Neural progenitor cell (in vitro differentiated cells): ENCODE measurements around the gene ZNF689. TPM values are rescaled to one million over a fixed set of nuclear protein-coding genes. Genes with fewer than 3 reads are reported as not detected.

Experiments
- DNase-seq: peaks from one replicate; pipeline ENCODE4 v3.0.0-alpha.2; 2016; ENCODE audit warnings: low spot score
- H2AFZ ChIP-seq: fragments of 200-600 bp; sonication (generic); replicated peaks from 2 replicates; pipeline ENCODE4 v1.6.1; 2016; ENCODE audit warnings: antibody characterized with exemption
- H3F3A ChIP-seq: fragments of 200-600 bp; sonication (generic); 2 replicates; pipeline ENCODE4 v1.6.1; 2016; ENCODE audit warnings: antibody characterized with exemption, low read depth
- H3K27ac ChIP-seq: fragments of 200-600 bp; sonication (generic); 2 replicates; pipeline ENCODE4 v1.5.1; 2016; ENCODE audit warnings: mild to moderate bottlenecking
- H3K27me3 ChIP-seq: fragments of 200-600 bp; sonication (generic); 2 replicates; pipeline ENCODE4 v1.6.1; 2016; ENCODE audit warnings: mild to moderate bottlenecking, moderate library complexity
- H3K36me3 ChIP-seq: fragments of 200-600 bp; sonication (generic); 2 replicates; pipeline ENCODE4 v1.5.1; 2016
- H3K4me1 ChIP-seq: fragments of 200-600 bp; sonication (generic); 2 replicates; pipeline ENCODE4 v1.6.1; 2016; ENCODE audit warnings: mixed run types
- H3K4me2 ChIP-seq: fragments of 200-600 bp; sonication (generic); 2 replicates; pipeline ENCODE4 v1.6.1; 2016
- H3K4me3 ChIP-seq: fragments of 200-600 bp; sonication (generic); 2 replicates; pipeline ENCODE4 v1.5.1; 2016
- H3K79me2 ChIP-seq: fragments of 200-600 bp; sonication (generic); 2 replicates; pipeline ENCODE4 v1.6.1; 2016; ENCODE audit warnings: low read depth
- H3K9ac ChIP-seq: fragments of 200-600 bp; sonication (generic); 2 replicates; pipeline ENCODE4 v1.6.1; 2016
- H3K9me3 ChIP-seq: fragments of 200-600 bp; sonication (generic); 2 replicates; pipeline ENCODE4 v1.5.1; 2016; ENCODE audit warnings: low read depth
- H4K20me1 ChIP-seq: fragments of 200-600 bp; sonication (generic); 2 replicates; pipeline ENCODE4 v1.6.1; 2016; ENCODE audit warnings: low read depth
- H3K27ac Mint-ChIP-seq: 3 replicates; pipeline ENCODE4 v1.8.0; 2021; ENCODE audit warnings: mixed read lengths
- H3K27me3 Mint-ChIP-seq: 2 replicates; pipeline ENCODE4 v1.8.0; 2022; ENCODE audit warnings: low read depth, mild to moderate bottlenecking, inconsistent platforms, moderate library complexity, mixed read lengths; ENCODE audit not compliant: insufficient read depth
- H3K36me3 Mint-ChIP-seq: 3 replicates; pipeline ENCODE4 v1.8.0; 2021; ENCODE audit warnings: mixed read lengths
- H3K4me1 Mint-ChIP-seq: 3 replicates; pipeline ENCODE4 v1.8.0; 2021; ENCODE audit warnings: mixed read lengths
- H3K4me3 Mint-ChIP-seq: 3 replicates; pipeline ENCODE4 v1.8.0; 2021; ENCODE audit warnings: mild to moderate bottlenecking, moderate library complexity, mixed read lengths
- H3K9me3 Mint-ChIP-seq: 3 replicates; pipeline ENCODE4 v1.8.0; 2020; ENCODE audit warnings: mixed read lengths
- EZH2 ChIP-seq: fragments of 200-600 bp; sonication (generic); IDR thresholded peaks from 2 replicates; pipeline ENCODE4 v1.6.1; 2017; ENCODE audit warnings: antibody characterized with exemption, mild to moderate bottlenecking, moderate library complexity
- EZH2phosphoT487 ChIP-seq: fragments of 200-600 bp; sonication (generic); IDR thresholded peaks from 2 replicates; pipeline ENCODE4 v1.6.1; 2017; ENCODE audit warnings: antibody characterized with exemption
- total RNA-seq: library from RNA; depleted of rRNA; stranded (reverse); fragments of >200 nt; gene quantifications from 2 replicates; pipeline ENCODE4 v1.2.3, GENCODE V29; 2015; ENCODE audit warnings: low replicate concordance
- TF ChIP-seq, protein P1 (sequence below): fragments of 200-600 bp; sonication (generic); IDR thresholded peaks from 2 replicates; pipeline ENCODE4 v1.5.1; 2017; ENCODE audit warnings: antibody characterized with exemption, mild to moderate bottlenecking

Gene ZNF689
- total RNA-seq, 1 donor from 2014 or later, result 9.2 TPM

DNA sequence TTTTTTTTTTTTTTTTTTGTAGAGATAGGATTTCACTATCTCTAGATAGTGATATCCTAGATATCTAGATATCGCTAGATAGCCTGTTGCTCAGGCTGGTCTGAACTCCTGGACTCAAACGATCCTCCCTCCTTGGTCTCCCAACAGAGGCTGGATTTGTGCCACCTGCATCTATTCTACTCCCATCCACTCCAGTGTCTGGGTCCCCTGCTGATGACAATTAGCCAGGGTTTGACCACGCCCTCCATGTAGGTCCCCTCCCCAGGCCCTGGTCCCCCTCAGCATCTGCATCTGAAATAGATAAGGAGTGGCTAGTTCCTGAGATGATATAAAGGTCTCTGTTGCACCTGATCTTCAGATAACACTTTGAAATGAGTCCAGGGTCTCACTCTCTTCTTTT is 40.9 kb downstream of the ZNF689 start:
- Histone ChIP-seq H3K4me3 (no peak overlapping the region), H3K4me1 (peaks cover 10% of the 10 kb centered on the region), H3K4me2 (no peak overlapping the region), H2AFZ (no peak overlapping the region), H4K20me1 (peaks cover 3% of the 10 kb centered on the region), H3K36me3 (no peaks in the 10 kb centered on the region), H3K79me2 (no peaks in the 10 kb centered on the region), H3K9me3 (no peaks in the 10 kb centered on the region), H3K27me3 (no peaks in the 10 kb centered on the region), H3K27ac (no peak overlapping the region), H3F3A (peaks cover 32% of the 10 kb centered on the region), H3K9ac (no peak overlapping the region)
- TF ChIP-seq, protein P1, sequence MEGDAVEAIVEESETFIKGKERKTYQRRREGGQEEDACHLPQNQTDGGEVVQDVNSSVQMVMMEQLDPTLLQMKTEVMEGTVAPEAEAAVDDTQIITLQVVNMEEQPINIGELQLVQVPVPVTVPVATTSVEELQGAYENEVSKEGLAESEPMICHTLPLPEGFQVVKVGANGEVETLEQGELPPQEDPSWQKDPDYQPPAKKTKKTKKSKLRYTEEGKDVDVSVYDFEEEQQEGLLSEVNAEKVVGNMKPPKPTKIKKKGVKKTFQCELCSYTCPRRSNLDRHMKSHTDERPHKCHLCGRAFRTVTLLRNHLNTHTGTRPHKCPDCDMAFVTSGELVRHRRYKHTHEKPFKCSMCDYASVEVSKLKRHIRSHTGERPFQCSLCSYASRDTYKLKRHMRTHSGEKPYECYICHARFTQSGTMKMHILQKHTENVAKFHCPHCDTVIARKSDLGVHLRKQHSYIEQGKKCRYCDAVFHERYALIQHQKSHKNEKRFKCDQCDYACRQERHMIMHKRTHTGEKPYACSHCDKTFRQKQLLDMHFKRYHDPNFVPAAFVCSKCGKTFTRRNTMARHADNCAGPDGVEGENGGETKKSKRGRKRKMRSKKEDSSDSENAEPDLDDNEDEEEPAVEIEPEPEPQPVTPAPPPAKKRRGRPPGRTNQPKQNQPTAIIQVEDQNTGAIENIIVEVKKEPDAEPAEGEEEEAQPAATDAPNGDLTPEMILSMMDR, result no peak
- no peak for TF ChIP-seq EZH2phosphoT487
- TF ChIP-seq EZH2, result no peak
- H3K36me3 Mint-ChIP-seq, result no peaks in the 10 kb centered on the region
- no peak for DNase-seq
- H3K4me3 Mint-ChIP-seq, result no peak overlapping the region
- peaks cover 17% of the 10 kb centered on the region for H3K4me1 Mint-ChIP-seq
- no peaks in the 10 kb centered on the region for H3K9me3 Mint-ChIP-seq
- peaks cover 9% of the 10 kb centered on the region for H3K27me3 Mint-ChIP-seq
- no peak overlapping the region for H3K27ac Mint-ChIP-seq

DNA sequence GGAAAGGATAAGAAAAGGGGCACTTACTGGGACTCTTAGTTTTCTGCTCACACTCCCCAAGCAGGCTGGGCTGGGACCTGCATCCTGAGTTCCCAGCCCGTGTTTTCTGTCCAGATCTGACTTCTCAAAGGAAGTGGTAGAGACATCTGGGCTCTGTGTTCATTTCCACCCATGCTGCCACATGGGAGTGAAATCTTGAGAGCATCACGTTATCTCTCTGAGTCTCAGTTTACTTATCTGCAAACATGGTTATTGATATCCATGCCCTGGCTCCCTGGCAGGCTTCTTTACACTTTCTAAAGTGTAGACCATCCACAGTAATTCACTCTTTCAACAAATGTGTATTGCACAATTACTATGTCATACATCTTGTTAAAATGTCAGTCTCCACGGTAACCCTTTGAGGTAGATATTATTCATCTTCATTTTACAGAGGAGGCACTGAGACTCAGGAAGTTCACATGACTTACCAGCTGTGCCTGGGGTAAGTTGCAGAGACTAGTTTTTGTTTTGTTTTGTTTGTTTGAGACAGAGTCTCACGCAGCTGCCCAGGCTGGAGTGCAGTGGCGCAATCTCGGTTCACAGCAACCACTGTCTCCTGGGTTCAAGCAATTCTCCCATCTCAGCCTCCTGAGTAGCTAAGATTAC is 42.1 kb downstream of the ZNF689 start:
- no peak overlapping the region for H3K27ac ChIP-seq
- no peak for DNase-seq
- H3K36me3 ChIP-seq, result no peaks in the 10 kb centered on the region
- peaks cover 12% of the 10 kb centered on the region for H3K4me1 Mint-ChIP-seq
- peaks cover 10% of the 10 kb centered on the region for H3K4me1 ChIP-seq
- H3K4me3 Mint-ChIP-seq, result no peak overlapping the region
- H3K9me3 ChIP-seq, result no peaks in the 10 kb centered on the region
- H3K27ac Mint-ChIP-seq, result no peak overlapping the region
- H3K27me3 ChIP-seq, result no peaks in the 10 kb centered on the region
- TF ChIP-seq EZH2 (no peak), EZH2phosphoT487 (no peak)
- TF ChIP-seq, protein P1, result no peak
- H4K20me1 ChIP-seq, result peaks cover 2% of the 10 kb centered on the region
- no peak overlapping the region for H3K4me2 ChIP-seq
- no peaks in the 10 kb centered on the region for H3K9me3 Mint-ChIP-seq
- H3F3A ChIP-seq, result peaks cover 29% of the 10 kb centered on the region
- H2AFZ ChIP-seq, result no peak overlapping the region
- H3K9ac ChIP-seq, result no peak overlapping the region
- no peak overlapping the region for H3K4me3 ChIP-seq
- no peaks in the 10 kb centered on the region for H3K79me2 ChIP-seq
- no peaks in the 10 kb centered on the region for H3K36me3 Mint-ChIP-seq
- H3K27me3 Mint-ChIP-seq, result peaks cover 9% of the 10 kb centered on the region

DNA sequence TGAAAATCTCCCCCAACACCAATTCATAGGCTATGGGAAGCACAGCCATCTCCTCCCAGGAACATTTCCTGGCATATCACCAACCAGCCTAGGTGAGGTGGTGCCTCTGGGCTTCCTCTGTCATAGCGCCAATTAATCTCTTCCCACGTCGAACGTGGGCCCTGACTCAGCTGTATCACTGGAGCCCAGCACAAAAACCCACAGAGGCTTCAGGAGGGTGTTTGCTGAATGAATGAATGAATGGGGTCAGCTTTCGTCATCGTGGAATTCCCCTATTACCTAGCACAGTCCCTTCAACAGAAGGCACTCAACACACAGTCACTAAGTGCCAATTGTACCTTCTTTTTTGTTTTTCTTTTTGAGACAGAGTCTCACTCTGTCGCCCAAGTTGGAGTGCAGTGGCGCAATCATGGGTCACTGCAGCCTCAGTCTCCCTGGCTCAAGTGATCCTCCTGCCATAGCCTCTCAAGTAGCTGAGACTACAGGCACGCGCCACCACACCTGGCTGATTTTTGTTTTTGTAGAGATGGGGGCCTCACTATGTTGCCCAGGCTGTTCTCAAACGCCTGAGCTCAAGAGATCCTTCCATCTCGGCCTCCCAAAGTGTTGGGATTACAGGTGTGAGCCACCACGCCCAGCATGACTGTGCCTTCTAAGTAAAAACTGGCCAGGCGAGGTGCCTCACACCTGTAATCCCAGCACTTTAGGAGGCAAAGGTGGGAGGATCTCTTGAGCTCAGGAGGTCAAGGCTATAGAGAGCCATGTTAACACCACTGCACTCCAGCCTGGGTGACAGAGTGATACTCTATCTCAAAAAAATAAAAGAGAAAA is 42.8 kb downstream of the ZNF689 start:
- Histone ChIP-seq H2AFZ (no peak overlapping the region), H3K79me2 (no peaks in the 10 kb centered on the region), H3K9me3 (no peaks in the 10 kb centered on the region), H3K27me3 (no peaks in the 10 kb centered on the region), H3K36me3 (no peaks in the 10 kb centered on the region), H3K9ac (no peak overlapping the region), H4K20me1 (no peaks in the 10 kb centered on the region), H3K4me3 (no peak overlapping the region), H3K4me1 (peaks cover 7% of the 10 kb centered on the region), H3K4me2 (no peak overlapping the region), H3K27ac (no peak overlapping the region), H3F3A (peaks cover 21% of the 10 kb centered on the region)
- peaks cover 11% of the 10 kb centered on the region for H3K27me3 Mint-ChIP-seq
- no peak for DNase-seq
- H3K4me3 Mint-ChIP-seq, result no peak overlapping the region
- H3K9me3 Mint-ChIP-seq, result no peaks in the 10 kb centered on the region
- no peak for TF ChIP-seq EZH2
- no peak for TF ChIP-seq EZH2phosphoT487
- TF ChIP-seq, protein P1, result no peak
- H3K36me3 Mint-ChIP-seq, result no peaks in the 10 kb centered on the region
- no peak overlapping the region for H3K27ac Mint-ChIP-seq
- peaks cover 11% of the 10 kb centered on the region for H3K4me1 Mint-ChIP-seq
